ENCODE results near the gene RPRD1B. TPM values are rescaled to one million over a fixed set of nuclear protein-coding genes. Genes with fewer than 3 reads are reported as not detected.

RPRD1B gene
- total and polyA plus RNA-seq, 4 donors = 5.8 to 34.3 (median 29.4) TPM

DNA sequence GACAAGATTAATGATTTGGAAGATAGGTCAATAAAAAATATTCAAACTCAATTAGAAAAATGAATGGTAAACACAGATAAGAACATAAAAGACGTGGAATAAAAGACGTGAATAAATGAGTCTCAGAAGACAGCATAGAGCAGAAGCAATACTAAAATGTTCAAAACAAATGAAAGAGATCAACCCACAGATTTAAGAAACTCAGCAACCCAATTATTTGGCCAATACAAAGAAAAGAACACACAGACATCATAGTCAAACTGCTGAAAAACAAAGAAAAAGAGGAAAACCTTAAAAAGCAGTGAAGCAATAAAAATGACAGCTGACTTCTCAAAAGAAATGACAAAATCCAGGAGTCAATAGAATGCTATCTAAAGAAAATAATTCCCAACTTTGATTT, 15.2 kb upstream of the RPRD1B start:
- Histone ChIP-seq H3K4me1 (ENCODE audit: control insufficient read depth in 4 of 4, insufficient read depth in 4 of 4, low read length in 3 of 4) (peaks cover 1 to 5% (median 4%) of the 10 kb centered on the region in 4 donors), H3K27me3 (ENCODE audit: control insufficient read depth in 4 of 4, insufficient read depth in 4 of 4, low read length in 3 of 4) (no peaks in the 10 kb centered on the region), H3K9ac (ENCODE audit: low read depth in 1 of 2, low read length in 2 of 2) (no peak overlapping the region), H3K9me3 (ENCODE audit: control insufficient read depth in 4 of 4, low read length in 3 of 4) (no peaks in the 10 kb centered on the region), H3K27ac (ENCODE audit: low read depth in 1 of 2, low read length in 2 of 2) (no peak overlapping the region), H3K36me3 (ENCODE audit: control insufficient read depth in 4 of 4, insufficient read depth in 3 of 4, low read depth in 1 of 4, low read length in 3 of 4) (peaks cover 8 to 27% (median 16%) of the 10 kb centered on the region in 4 donors), H3K4me3 (ENCODE audit: low read depth in 1 of 3, low read length in 3 of 3) (no peak overlapping the region)
- DNase-seq (ENCODE audit: low spot score) = no peak
- 96% methylated on average over 2 of the region's 2 CpGs for WGBS
- no peak for TF ChIP-seq HNF4A (conservative IDR thresholded peaks at IDR 0.05)
- no peak for TF ChIP-seq JUND (IDR thresholded peaks at IDR 0.05)
- no peak for TF ChIP-seq FOXA2 (IDR thresholded peaks at IDR 0.05)
- TF ChIP-seq GABPA (IDR thresholded peaks at IDR 0.05 in 1 of 2, conservative IDR thresholded peaks at IDR 0.05 in 1 of 2) = no peak
- TF ChIP-seq, protein P1, sequence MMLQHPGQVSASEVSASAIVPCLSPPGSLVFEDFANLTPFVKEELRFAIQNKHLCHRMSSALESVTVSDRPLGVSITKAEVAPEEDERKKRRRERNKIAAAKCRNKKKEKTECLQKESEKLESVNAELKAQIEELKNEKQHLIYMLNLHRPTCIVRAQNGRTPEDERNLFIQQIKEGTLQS (IDR thresholded peaks at IDR 0.05) = no peak
- no peak for TF ChIP-seq HNF4G (IDR thresholded peaks at IDR 0.05)
- TF ChIP-seq, protein P2, sequence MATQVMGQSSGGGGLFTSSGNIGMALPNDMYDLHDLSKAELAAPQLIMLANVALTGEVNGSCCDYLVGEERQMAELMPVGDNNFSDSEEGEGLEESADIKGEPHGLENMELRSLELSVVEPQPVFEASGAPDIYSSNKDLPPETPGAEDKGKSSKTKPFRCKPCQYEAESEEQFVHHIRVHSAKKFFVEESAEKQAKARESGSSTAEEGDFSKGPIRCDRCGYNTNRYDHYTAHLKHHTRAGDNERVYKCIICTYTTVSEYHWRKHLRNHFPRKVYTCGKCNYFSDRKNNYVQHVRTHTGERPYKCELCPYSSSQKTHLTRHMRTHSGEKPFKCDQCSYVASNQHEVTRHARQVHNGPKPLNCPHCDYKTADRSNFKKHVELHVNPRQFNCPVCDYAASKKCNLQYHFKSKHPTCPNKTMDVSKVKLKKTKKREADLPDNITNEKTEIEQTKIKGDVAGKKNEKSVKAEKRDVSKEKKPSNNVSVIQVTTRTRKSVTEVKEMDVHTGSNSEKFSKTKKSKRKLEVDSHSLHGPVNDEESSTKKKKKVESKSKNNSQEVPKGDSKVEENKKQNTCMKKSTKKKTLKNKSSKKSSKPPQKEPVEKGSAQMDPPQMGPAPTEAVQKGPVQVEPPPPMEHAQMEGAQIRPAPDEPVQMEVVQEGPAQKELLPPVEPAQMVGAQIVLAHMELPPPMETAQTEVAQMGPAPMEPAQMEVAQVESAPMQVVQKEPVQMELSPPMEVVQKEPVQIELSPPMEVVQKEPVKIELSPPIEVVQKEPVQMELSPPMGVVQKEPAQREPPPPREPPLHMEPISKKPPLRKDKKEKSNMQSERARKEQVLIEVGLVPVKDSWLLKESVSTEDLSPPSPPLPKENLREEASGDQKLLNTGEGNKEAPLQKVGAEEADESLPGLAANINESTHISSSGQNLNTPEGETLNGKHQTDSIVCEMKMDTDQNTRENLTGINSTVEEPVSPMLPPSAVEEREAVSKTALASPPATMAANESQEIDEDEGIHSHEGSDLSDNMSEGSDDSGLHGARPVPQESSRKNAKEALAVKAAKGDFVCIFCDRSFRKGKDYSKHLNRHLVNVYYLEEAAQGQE (IDR thresholded peaks at IDR 0.05) = no peak
- TF ChIP-seq SP1 (IDR thresholded peaks at IDR 0.05) = no peak
- TF ChIP-seq FOXA1 (IDR thresholded peaks at IDR 0.05) = no peak
- no peak for TF ChIP-seq NR2F2 (IDR thresholded peaks at IDR 0.05)
- TF ChIP-seq TAF1 (conservative IDR thresholded peaks at IDR 0.05) = no peak
- TF ChIP-seq, protein P3, sequence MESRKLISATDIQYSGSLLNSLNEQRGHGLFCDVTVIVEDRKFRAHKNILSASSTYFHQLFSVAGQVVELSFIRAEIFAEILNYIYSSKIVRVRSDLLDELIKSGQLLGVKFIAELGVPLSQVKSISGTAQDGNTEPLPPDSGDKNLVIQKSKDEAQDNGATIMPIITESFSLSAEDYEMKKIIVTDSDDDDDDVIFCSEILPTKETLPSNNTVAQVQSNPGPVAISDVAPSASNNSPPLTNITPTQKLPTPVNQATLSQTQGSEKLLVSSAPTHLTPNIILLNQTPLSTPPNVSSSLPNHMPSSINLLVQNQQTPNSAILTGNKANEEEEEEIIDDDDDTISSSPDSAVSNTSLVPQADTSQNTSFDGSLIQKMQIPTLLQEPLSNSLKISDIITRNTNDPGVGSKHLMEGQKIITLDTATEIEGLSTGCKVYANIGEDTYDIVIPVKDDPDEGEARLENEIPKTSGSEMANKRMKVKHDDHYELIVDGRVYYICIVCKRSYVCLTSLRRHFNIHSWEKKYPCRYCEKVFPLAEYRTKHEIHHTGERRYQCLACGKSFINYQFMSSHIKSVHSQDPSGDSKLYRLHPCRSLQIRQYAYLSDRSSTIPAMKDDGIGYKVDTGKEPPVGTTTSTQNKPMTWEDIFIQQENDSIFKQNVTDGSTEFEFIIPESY (IDR thresholded peaks at IDR 0.05) = no peak
- TF ChIP-seq, protein P4, sequence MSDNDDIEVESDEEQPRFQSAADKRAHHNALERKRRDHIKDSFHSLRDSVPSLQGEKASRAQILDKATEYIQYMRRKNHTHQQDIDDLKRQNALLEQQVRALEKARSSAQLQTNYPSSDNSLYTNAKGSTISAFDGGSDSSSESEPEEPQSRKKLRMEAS (IDR thresholded peaks at IDR 0.05) = no peak
- TF ChIP-seq, protein P5, sequence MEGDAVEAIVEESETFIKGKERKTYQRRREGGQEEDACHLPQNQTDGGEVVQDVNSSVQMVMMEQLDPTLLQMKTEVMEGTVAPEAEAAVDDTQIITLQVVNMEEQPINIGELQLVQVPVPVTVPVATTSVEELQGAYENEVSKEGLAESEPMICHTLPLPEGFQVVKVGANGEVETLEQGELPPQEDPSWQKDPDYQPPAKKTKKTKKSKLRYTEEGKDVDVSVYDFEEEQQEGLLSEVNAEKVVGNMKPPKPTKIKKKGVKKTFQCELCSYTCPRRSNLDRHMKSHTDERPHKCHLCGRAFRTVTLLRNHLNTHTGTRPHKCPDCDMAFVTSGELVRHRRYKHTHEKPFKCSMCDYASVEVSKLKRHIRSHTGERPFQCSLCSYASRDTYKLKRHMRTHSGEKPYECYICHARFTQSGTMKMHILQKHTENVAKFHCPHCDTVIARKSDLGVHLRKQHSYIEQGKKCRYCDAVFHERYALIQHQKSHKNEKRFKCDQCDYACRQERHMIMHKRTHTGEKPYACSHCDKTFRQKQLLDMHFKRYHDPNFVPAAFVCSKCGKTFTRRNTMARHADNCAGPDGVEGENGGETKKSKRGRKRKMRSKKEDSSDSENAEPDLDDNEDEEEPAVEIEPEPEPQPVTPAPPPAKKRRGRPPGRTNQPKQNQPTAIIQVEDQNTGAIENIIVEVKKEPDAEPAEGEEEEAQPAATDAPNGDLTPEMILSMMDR (IDR thresholded peaks at IDR 0.05; ENCODE audit: low read depth, low read length, missing input control) = no peak
- no peak for TF ChIP-seq EGR1 (IDR thresholded peaks at IDR 0.05; ENCODE audit: low read depth in 2 of 2)
- TF ChIP-seq YY1 (IDR thresholded peaks at IDR 0.05) = no peak
